ENCODE measurements around the gene TAT.
"Not testable (repeated sequence)": the region's sequence is repeated elsewhere in the genome, so short reads cannot be mapped to it uniquely, and the experiment has no call there.

Gene TAT

DNA sequence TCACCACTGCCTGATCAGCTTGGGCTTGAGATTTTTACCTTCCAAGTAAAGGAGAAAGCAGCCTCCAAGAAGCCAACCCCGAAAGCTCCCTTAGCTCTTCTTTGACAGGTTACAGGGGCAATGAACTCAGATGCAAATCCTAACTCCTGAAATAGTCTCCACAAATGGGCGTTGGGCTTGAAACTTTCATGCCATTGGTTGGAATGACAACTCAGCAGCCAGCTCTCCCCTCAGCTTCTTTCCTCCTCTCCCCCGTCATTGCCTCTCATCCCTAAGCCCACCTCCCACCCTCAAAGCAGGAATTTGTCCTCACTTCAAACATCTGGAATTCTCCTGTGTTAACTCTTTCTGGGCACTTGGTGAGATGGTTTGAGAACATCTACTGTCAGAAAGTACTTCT lies at the start of gene TAT:
TAT (minus strand) TSS at position 122 of the 400 bp plus-strand sequence. CDS start 677 bp downstream, outside the sequence.
- DNase-seq (ENCODE audit: low spot score): no peak

DNA sequence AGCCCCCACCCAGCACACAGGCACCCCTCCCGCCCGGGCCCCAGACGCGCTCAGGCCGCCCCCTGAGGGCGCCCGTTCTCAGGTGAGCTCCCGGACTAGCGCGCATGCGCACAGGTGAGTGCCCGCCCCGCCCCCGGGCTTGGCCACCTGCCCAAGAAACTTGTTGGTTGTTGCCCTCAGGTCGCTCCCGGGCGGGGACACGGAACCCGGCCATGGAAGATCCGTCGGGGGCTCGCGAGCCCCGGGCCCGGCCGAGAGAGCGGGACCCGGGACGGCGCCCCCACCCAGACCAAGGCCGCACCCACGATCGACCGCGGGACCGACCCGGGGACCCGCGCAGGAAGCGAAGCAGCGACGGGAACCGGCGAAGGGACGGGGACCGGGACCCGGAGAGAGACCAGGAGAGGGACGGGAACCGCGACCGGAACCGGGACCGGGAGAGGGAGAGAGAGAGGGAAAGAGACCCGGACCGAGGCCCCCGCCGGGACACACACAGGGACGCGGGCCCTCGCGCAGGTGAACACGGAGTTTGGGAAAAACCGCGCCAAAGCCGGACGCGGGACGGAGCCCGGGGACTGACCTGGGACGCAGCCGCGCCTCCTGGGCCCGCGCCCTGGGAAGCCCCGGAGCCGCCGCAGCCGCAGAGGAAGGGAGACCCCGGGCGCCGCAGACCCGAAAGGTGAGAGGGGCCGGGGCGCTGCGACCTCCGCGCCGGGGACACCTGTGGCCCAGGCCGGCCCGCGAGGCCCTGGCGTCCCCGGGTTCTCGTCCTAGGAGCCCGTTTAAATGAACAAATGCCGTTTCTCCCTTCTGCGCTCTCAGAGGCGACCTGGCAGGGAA lies 49.3 kb upstream of the TAT start, which contains the start of gene MARVELD3:
MARVELD3 (plus strand) TSS at position 167 of the 840 bp plus-strand sequence; CDS start at position 213, 46 bp downstream.
- DNase-seq (ENCODE audit: low spot score): peak; percentile 55

GRCh38 chr16:71625113-71625850 lies 48.4 kb upstream of the TAT start:
- no peak for DNase-seq (ENCODE audit: low spot score)

DNA sequence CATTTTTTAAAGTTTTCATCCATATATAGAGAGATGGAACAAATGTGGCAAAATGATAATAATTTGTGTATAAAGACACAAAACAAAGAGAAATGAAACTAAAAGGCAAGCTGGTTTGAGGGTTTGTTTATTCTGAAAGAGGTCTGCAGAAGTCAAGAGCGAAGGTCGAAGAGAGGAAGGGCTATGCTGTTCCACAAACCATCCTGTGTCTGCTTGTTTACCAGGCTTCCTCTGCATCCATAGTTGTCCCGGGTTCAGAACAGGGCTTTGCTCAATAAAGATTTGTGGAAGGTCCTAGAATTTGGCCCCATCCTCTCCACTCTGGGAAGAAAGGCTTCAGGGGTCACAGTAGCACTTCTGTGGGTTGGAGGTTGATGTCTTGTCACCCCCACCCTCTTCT lies 46.7 kb upstream of the TAT start:
- DNase-seq (ENCODE audit: low spot score): no peak

DNA sequence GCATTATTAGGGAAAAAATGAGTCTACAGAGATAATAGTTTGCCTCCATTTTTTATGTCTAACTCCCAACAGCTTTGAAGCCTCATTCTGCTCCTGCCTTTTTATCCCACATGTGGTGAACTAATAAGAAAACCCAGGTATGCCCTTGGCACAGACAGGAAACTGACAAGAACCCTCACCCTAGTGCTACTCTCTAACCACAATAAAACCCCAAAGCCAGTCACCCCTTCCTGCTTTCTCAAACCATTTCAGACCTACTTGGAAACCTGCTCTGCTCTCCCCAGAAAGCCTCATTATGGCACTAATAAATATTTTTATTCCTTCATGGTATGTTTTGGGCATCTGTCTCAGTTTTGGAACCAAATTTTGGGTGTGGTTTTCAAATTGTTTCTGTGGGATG lies 45.2 kb upstream of the TAT start:
- no peak for DNase-seq (ENCODE audit: low spot score)

DNA sequence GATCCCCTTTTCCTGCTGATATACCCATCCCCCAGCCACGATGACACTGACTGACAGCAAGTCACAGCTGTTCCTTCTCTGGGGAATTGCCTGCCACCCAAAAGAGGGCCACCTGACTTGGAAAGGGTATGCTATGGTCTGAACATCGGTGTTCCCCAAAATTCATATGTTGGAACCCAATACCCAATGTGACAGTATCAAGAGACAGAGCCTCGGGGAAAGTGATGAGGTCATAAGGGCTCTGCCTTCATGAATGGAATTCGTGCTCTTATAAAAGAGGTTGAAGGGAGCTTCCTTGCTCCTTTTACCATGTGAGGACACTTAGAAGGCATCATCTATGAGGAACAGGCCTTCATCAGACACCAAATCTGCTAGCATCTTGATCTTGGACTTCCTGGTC lies 41.5 kb upstream of the TAT start:
- no peak for DNase-seq (ENCODE audit: low spot score)

DNA sequence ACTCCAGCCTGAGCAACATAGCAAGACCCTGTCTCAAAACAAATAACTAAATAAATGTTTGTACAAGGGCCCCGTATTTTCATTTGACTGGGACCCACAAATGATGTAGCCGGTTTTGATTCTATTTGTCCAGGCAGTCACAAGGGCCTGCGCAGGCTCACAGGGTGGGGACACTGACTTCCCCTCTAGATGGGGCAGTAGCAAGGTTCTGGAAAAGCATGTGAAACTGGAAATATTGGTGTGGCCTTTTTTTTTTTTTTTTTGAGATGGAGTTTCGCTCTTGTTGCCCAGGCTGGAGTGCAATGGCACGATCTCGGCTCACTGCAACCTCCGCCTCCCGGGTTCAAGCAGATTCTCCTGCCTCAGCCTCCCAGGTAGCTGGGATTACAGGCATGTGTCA lies 38.1 kb upstream of the TAT start:
- DNase-seq (ENCODE audit: low spot score): not testable (repeated sequence)

GRCh38 chr16:71610936-71611871 lies 34.3 kb upstream of the TAT start:
- peak; percentile 88 for DNase-seq (ENCODE audit: low spot score)

GRCh38 chr16:71610447-71610846 lies 33.6 kb upstream of the TAT start:
- DNase-seq (ENCODE audit: low spot score): no peak

- no peak for DNase-seq (ENCODE audit: low spot score)
Measured at GRCh38 chr16:71609066-71609465, 32.2 kb upstream of the TAT start.

- no peak for DNase-seq (ENCODE audit: low spot score)
Measured at GRCh38 chr16:71600822-71601221, 23.9 kb upstream of the TAT start.

GRCh38 chr16:71598426-71598825 lies 21.5 kb upstream of the TAT start:
- not testable (repeated sequence) for DNase-seq (ENCODE audit: low spot score)

GRCh38 chr16:71595340-71595826 lies 18.5 kb upstream of the TAT start:
- not testable (repeated sequence) for DNase-seq (ENCODE audit: low spot score)

GRCh38 chr16:71594000-71594646 lies 17.2 kb upstream of the TAT start:
- no peak for DNase-seq (ENCODE audit: low spot score)

DNA sequence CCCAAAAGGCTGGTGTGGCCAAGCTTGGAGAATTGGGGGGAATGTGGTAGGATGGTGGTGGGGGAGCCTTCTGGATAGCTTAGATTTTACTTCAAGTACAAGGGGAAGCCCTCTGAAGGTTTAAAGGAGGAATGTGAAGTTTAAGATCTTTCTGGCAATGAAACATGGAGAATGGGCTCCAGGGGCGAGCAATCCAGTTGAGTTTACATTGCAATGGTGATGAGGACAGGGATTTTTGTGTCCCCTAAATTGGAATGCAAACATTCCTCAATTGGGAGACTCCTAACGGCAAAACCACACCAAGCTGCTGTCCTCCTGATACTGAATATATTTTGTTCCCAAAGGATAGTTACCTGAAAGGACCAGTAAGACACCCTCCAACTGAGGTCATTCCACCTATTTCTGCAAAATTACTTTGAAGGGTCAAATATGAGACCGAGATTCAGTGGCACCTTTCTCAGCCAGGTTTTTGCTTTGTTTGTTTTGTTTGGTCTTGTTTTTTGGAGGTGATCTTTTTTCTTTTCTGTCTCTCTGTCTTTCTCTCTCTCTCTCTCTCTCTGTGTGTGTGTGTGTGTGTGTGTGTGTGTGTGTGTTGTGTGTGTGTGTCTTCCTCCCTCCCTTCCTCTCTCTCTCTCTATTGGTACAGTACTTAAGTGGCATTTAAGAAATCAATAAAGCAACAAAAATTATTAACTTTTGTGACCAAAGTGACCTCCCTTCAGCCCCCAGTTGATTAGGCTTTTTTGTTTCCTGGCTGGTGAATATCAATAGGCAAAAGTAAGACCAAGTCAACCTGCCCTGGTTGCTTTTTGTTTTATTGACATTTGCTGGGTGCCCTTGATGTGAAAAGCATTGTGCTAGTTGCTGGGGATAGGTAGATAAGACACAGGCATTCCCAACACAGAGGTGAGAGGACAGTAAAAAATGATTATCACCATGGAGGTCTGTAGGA lies 16.4 kb upstream of the TAT start:
- no peak for DNase-seq (ENCODE audit: low spot score)

- DNase-seq (ENCODE audit: low spot score): no peak
Measured at GRCh38 chr16:71591917-71592316, 15.0 kb upstream of the TAT start.

DNA sequence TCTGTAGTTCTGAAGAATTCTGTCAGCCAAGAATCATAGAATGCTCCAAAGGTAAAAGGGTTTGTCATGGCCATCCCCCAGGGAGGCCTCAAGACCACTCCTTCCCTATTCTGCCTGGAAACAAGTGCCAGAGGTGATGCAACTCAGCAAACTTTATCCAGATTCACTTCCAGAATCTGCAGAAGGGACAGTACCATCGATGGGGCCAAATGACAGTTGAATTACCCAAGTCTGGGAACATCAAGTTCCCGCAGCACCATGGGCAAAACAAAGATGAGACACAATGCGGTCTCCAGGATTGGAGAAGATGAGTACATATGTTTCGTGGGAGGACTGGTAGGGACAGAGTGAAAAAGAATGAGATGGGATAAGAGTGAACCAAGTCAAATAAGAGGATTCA lies 13.7 kb upstream of the TAT start:
- no peak for DNase-seq (ENCODE audit: low spot score)

GRCh38 chr16:71590071-71590470 lies 13.2 kb upstream of the TAT start:
- DNase-seq (ENCODE audit: low spot score): not testable (repeated sequence)

- DNase-seq (ENCODE audit: low spot score): not testable (repeated sequence)
Measured at GRCh38 chr16:71589334-71589733, 12.4 kb upstream of the TAT start.

- no peak for DNase-seq (ENCODE audit: low spot score)
Measured at GRCh38 chr16:71585318-71585703, 8.4 kb upstream of the TAT start.

Measured in D341Med (cell line).